ENCODE data around the gene CAMK1D. TPM values are rescaled to one million over a fixed set of nuclear protein-coding genes. Genes with fewer than 3 reads are reported as not detected.

Gene CAMK1D
- polyA plus RNA-seq, 1 donor (not counting 4 experiments of a cell fraction or from before 2014, with no cell fraction given), result 0.76 TPM

DNA sequence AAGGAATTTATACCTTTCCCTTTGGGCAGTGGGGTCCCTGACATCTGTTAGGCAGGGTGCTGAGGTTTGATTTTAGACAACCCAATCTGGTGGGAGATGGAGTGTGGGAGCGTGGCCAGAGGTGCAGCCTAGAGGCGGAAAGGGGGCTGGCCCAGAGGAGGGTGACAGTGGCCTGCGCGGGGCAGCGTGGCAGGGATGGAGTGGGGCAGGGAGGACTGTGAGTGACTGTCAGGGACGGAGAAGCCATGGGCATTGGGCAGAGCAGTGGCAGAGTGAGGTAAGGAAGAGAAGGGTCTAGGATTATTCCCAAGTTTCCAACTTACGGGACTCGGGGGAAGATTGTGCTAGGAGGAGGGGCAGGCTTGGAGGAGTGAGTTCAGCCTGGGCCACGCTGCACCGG is 470.3 kb downstream of the CAMK1D start:
- no peak for TF ChIP-seq CTCF (optimal IDR thresholded peaks at IDR 0.05 in 1 of 3, IDR thresholded peaks at IDR 0.05 in 1 of 3, conservative IDR thresholded peaks at IDR 0.05 in 1 of 3; ENCODE audit: extremely low read depth in 1 of 3, insufficient read depth in 2 of 3, low read length in 3 of 3)
- TF ChIP-seq EZH2 (IDR thresholded peaks at IDR 0.05; ENCODE audit: low read length), result no peak
- no peaks in the 10 kb centered on the region for H3K36me3 ChIP-seq (ENCODE audit: control insufficient read depth in 2 of 2, extremely low read depth in 1 of 2, insufficient read depth in 2 of 2, low read length in 2 of 2)
- H2AFZ ChIP-seq (ENCODE audit: control insufficient read depth, low read length), result no peak overlapping the region
- H3K9ac ChIP-seq (ENCODE audit: control insufficient read depth, extremely low read depth, insufficient read depth, low read length), result no peak overlapping the region
- no peak overlapping the region for H3K4me3 ChIP-seq (ENCODE audit: control insufficient read depth in 2 of 3, extremely low read depth in 1 of 3, insufficient read depth in 2 of 3, low read depth in 1 of 3, low read length in 3 of 3)
- no peaks in the 10 kb centered on the region for H3K79me2 ChIP-seq (ENCODE audit: control insufficient read depth, insufficient read depth, low read length)
- no peaks in the 10 kb centered on the region for H3K9me1 ChIP-seq (ENCODE audit: control insufficient read depth, extremely low read depth, insufficient read depth, low read length)
- no peaks in the 10 kb centered on the region for H3K9me3 ChIP-seq (ENCODE audit: control insufficient read depth, low read depth, low read length)
- H3K4me2 ChIP-seq (ENCODE audit: control insufficient read depth, extremely low read depth, insufficient read depth, low read depth, low read length), result no peak overlapping the region
- DNase-seq (ENCODE audit: low read depth, low spot score) (no peak), FAIRE-seq (no peak)
- H4K20me1 ChIP-seq (ENCODE audit: control insufficient read depth, extremely low read depth, insufficient read depth, low read length), result no peaks in the 10 kb centered on the region
- no peak overlapping the region for H3K27ac ChIP-seq (ENCODE audit: control insufficient read depth, insufficient read depth, low read length)
- no peaks in the 10 kb centered on the region for H3K27me3 ChIP-seq (ENCODE audit: control insufficient read depth, extremely low read depth, insufficient read depth, low read length)
- dilution Hi-C loops (cut with MboI; ENCODE audit: extremely low pct_ligation_motif_present, low sequenced_read_pairs), result no loop called here
- H3K4me1 ChIP-seq (ENCODE audit: control insufficient read depth, extremely low read depth, insufficient read depth, low read length), result no peaks in the 10 kb centered on the region

GRCh38 chr10:12822126-12822892 is 473.0 kb downstream of the CAMK1D start:
- Histone ChIP-seq H3K9me3 (ENCODE audit: control insufficient read depth, low read depth, low read length) (no peaks in the 10 kb centered on the region), H3K4me2 (ENCODE audit: control insufficient read depth, extremely low read depth, insufficient read depth, low read depth, low read length) (no peak overlapping the region), H3K79me2 (ENCODE audit: control insufficient read depth, insufficient read depth, low read length) (no peaks in the 10 kb centered on the region), H3K4me3 (ENCODE audit: control insufficient read depth in 2 of 3, extremely low read depth in 1 of 3, insufficient read depth in 2 of 3, low read depth in 1 of 3, low read length in 3 of 3) (no peak overlapping the region), H3K4me1 (ENCODE audit: control insufficient read depth, extremely low read depth, insufficient read depth, low read length) (peaks cover 2% of the 10 kb centered on the region), H3K9ac (ENCODE audit: control insufficient read depth, extremely low read depth, insufficient read depth, low read length) (no peak overlapping the region), H2AFZ (ENCODE audit: control insufficient read depth, low read length) (no peak overlapping the region), H3K36me3 (ENCODE audit: control insufficient read depth in 2 of 2, extremely low read depth in 1 of 2, insufficient read depth in 2 of 2, low read length in 2 of 2) (no peaks in the 10 kb centered on the region), H3K27me3 (ENCODE audit: control insufficient read depth, extremely low read depth, insufficient read depth, low read length) (no peaks in the 10 kb centered on the region), H3K27ac (ENCODE audit: control insufficient read depth, insufficient read depth, low read length) (no peak overlapping the region), H4K20me1 (ENCODE audit: control insufficient read depth, extremely low read depth, insufficient read depth, low read length) (no peaks in the 10 kb centered on the region), H3K9me1 (ENCODE audit: control insufficient read depth, extremely low read depth, insufficient read depth, low read length) (no peaks in the 10 kb centered on the region)
- TF ChIP-seq CTCF (optimal IDR thresholded peaks at IDR 0.05 in 1 of 3, IDR thresholded peaks at IDR 0.05 in 1 of 3, conservative IDR thresholded peaks at IDR 0.05 in 1 of 3; ENCODE audit: extremely low read depth in 1 of 3, insufficient read depth in 2 of 3, low read length in 3 of 3), result no peak
- TF ChIP-seq EZH2 (IDR thresholded peaks at IDR 0.05; ENCODE audit: low read length), result no peak
- DNase-seq (ENCODE audit: low read depth, low spot score) (no peak), FAIRE-seq (no peak)
- dilution Hi-C loops (cut with MboI; ENCODE audit: extremely low pct_ligation_motif_present, low sequenced_read_pairs), result no loop called here

All from keratinocyte (primary cell).